ENCODE measurements around the gene WDR26.
A peak's percentile ranks its signal among the peaks of the same experiment; 100 is the strongest.

Gene WDR26

DNA sequence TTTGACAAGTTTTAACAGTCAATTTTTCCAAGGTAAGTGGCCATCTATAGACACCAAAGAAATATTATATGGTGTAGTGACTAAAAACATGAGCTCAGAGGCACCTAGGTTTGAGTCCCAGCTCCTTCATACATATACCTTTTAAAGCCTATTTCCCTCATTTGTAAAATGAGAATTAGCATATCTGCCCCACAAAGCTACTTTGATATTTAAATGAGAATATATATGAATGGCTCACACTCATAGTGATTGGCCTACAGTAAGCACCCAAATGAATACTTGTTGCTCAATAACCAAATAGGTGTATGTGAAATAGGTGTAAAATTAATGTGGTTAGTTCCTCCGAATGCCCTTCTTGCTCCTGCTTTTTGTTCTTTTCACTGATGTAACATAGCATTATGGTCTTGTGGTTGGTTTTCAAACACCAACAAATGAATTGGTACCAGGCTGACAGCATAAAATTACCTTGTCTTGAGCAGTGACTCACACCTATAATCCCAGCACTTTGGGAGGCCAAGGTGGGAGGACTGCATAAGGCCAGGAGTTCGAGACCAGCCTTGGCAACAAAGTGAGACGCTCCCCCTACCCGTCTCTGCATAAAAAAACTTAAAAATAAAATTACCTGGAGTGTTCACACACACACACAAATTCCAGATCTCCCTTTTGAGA, 52.6 kb downstream of the WDR26 start:
- TF ChIP-seq, protein P1, sequence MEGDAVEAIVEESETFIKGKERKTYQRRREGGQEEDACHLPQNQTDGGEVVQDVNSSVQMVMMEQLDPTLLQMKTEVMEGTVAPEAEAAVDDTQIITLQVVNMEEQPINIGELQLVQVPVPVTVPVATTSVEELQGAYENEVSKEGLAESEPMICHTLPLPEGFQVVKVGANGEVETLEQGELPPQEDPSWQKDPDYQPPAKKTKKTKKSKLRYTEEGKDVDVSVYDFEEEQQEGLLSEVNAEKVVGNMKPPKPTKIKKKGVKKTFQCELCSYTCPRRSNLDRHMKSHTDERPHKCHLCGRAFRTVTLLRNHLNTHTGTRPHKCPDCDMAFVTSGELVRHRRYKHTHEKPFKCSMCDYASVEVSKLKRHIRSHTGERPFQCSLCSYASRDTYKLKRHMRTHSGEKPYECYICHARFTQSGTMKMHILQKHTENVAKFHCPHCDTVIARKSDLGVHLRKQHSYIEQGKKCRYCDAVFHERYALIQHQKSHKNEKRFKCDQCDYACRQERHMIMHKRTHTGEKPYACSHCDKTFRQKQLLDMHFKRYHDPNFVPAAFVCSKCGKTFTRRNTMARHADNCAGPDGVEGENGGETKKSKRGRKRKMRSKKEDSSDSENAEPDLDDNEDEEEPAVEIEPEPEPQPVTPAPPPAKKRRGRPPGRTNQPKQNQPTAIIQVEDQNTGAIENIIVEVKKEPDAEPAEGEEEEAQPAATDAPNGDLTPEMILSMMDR (IDR thresholded peaks at IDR 0.05; ENCODE audit: insufficient read depth, low read depth, low read length, missing control alignments), result no peak
- DNase-seq (ENCODE audit: low read depth), result no peak
- no peak overlapping the region for H3K4me3 ChIP-seq (ENCODE audit: low read length)

DNA sequence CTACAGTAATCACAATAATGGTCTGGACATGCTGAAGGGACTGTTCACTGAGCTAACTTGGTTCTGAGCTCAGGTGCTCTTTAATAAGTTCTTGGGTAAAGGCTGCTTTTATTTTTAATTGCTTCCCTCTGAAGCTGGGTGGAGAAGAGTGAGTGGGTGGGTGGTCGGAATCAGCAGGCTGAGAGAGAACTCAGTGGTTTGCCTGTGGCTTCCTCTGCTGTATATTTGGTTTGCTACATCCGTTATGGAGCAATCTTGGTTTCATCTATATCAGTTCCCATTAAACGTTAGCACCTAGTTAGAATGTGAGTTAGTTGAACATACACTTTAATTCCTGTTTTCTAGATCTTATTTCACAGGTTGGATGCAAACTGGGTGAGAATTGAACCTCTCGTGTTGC, 54.6 kb downstream of the WDR26 start:
- TF ChIP-seq, protein P1 (IDR thresholded peaks at IDR 0.05; ENCODE audit: insufficient read depth, low read depth, low read length, missing control alignments), result no peak
- DNase-seq (ENCODE audit: low read depth), result no peak
- H3K4me3 ChIP-seq (ENCODE audit: low read length), result no peak overlapping the region

DNA sequence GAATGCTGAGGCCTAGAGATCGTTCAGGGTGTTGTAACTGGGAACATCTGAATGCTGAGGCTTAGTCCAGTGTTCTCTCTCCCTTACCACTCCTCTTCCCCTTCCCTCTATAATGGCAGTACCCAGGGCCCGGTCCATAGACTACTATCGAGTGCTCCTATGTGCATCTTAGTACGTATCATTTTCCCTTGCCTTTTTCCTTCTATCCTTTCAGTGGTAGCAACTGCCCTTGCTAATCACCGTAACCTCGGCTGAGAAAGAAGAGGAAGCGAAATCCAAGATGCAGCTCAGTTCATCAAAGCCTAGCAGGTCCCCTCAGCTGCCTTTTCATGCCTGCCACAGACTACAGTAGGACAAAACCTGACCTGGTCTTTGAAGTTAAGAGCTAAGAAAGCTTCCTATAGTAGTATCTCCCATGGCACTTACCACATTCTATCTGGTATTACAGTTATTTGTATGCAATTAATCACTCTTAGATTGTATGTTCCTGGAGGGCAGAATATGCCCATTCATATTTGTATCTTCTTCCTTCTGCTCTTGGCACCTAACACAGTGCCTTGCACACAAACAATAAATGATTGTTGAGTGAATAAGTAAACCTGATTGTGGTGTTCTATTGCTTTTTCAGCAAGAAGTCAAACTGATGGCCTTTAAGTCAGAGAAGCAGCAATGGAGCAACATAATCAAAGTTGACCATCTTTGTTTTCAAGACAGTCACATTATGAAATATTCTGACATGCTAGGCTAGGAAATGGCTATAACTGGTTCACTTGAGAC, 55.6 kb downstream of the WDR26 start:
- DNase-seq (ENCODE audit: low read depth), result no peak
- TF ChIP-seq, protein P1 (IDR thresholded peaks at IDR 0.05; ENCODE audit: insufficient read depth, low read depth, low read length, missing control alignments), result no peak
- no peak overlapping the region for H3K4me3 ChIP-seq (ENCODE audit: low read length)

DNA sequence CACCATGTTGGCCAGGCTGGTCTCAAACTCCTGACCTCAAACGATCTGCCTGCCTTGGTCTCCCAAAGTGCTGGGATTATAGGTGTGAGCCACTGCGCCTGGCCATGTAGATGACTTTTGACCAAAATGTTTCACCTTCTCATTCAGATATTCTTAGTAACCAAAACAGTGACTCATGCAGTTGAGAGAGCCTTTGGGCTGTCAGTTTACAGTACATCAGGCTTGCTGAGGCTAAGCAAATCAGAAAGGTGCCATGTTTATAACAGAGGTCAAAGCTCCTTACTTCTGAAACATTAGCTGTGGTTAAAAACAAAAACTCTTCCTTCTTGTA, 57.0 kb downstream of the WDR26 start:
- DNase-seq (ENCODE audit: low read depth), result peak; percentile 64

DNA sequence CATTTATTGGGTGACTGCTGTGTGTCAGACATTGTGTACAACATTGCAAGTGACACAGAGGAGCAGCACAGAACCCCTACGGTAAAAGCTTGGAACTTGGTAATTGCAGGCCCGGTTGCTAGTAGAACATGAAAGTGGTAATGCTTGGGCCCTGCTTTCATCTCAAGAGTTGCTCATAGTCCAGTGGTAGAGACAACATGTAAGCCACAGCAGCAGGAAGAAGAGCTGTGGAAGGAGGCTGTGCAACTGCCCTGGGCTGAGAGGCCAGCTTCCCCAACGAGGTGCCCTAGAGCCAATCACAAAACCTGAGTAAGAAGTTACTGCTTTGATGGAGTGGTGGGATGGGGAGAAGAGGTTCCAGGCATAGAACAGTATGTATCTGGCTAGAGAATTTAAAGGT, 59.5 kb downstream of the WDR26 start:
- no peak for DNase-seq (ENCODE audit: low read depth)
- TF ChIP-seq, protein P1 (IDR thresholded peaks at IDR 0.05; ENCODE audit: insufficient read depth, low read depth, low read length, missing control alignments), result no peak
- H3K4me3 ChIP-seq (ENCODE audit: low read length), result no peak overlapping the region

More for the DNA sequence above, 57.0 kb downstream of the WDR26 start:
- TF ChIP-seq, protein P1 (IDR thresholded peaks at IDR 0.05; ENCODE audit: insufficient read depth, low read depth, low read length, missing control alignments), result no peak
- H3K4me3 ChIP-seq (ENCODE audit: low read length), result no peak overlapping the region

DNA sequence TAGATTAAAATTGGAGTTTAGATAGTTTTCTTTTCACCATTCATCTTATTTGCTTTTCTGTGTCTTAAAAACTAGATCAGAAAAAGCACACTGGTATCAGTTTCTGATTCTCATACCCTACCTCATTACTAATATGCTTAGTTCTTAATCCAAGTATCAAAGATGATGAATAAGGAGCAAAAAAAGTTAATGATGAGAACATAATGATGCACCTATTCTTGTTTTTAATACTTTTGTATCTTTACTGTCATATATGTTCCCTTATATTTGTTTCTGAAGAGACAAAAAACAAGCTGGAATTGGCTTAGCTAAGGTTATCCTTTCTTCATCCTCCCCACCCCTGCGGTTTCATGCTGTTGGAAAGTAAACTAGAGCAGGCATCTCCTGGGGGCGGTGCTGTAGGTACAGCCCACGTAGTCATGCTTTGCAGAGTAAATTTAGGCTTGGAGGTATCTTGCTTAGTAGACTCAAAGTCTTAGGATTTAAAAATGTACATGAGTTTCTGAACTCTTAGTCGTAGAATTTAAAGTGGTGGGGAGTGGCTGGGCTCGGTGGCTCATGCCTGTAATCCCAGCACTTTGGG, 61.5 kb downstream of the WDR26 start:
- H3K4me3 ChIP-seq (ENCODE audit: low read length), result no peak overlapping the region
- TF ChIP-seq, protein P1 (IDR thresholded peaks at IDR 0.05; ENCODE audit: insufficient read depth, low read depth, low read length, missing control alignments), result no peak
- DNase-seq (ENCODE audit: low read depth), result no peak
